T-helper 2 cell treated with Interferon-gamma antibody and Interleukin-4, amounts not matched to agents 100 ng/mL and 5 ng/mL, for 36 hours (primary cell): ENCODE measurements around the gene PDGFD. TPM values are rescaled to one million over a fixed set of nuclear protein-coding genes. Genes with fewer than 3 reads are reported as not detected.

Source experiments
- intact Hi-C: fragments of 100-400 bp; cut with micrococcal nuclease; formaldehyde crosslinking; loops from one replicate; pipeline ENCODE4 v1.15.1; 2023
- total RNA-seq: library from RNA; stranded (reverse); gene quantifications from 2 replicates; pipeline ENCODE4 v1.2.3, GENCODE V29; 2022

Gene PDGFD
- total RNA-seq, 1 donor from 2014 or later: not detected

DNA sequence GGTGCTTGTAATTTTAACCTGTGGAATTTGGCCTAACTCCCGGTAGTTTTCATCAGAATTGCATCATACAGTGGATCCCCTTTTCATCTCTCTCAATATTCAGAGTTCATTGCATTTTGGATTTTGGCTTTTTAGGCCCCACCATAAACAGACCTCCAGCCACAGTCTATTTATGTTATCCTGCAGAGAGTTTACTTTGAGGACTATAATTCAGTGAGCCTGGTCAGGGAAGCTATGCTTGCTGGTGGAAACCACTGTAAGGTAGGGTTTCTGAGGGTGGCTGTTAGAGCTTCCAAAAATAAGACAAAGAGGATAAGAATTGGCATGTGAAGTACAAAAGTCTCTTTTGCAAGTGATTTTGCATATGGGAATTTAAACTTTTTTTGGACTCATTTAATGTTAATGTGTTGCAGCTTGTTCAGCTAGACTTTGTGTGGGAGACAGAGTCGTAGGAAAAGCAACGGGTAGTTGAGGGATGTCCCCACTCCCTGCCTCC lies 162.3 kb downstream of the PDGFD start:
- intact Hi-C loops: no loop called here

DNA sequence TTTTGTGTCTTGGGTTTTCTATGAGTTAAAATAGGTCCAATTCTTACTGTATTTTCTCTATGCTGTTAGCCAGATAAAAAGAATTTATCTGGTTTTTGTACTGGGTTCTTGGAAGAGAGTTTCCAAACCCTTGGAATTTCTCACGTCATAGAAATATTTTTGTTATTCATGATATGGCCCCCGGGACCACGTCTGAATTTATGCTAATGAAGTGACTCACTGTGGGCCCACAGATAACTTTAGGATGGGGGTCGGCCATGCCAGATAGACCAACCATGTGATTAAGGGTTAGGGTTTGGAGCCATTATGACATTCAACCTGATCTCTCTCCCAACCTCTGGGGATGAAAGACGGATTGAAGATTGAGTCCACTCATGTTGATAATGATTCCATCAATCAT lies 163.1 kb downstream of the PDGFD start:
- intact Hi-C loops: no loop called here

DNA sequence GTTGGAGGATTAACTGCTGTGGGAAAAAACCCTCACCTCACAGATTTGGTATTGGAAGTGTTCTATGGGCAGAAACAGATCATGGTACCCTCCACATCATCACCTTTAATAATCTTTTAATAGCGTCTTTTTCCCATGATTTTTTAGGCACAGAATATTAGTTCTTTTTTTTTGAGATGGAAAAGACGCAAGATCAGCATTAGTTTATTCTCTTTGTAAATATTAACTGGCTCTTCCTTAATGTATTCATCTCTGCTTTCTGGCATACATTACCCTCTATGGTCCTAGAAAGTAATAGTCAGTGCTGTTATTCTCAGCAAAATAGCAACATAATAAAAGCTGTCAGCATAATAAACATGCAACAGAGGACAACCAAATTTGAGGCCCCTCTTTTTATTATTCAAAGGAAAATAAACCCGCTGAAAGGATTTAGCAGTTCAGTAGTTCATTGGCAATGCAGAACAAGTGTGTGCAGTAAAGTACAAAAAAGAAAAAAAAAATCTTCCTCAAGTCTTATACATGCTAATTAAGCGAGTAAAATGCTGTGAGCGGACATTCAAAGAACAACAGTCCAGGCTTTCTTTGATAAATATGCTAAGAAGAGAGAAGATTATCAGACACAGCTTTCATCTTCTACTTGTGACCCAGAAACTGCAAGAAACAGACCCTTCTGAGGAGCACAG lies 165.0 kb downstream of the PDGFD start:
- intact Hi-C loops: no loop called here

DNA sequence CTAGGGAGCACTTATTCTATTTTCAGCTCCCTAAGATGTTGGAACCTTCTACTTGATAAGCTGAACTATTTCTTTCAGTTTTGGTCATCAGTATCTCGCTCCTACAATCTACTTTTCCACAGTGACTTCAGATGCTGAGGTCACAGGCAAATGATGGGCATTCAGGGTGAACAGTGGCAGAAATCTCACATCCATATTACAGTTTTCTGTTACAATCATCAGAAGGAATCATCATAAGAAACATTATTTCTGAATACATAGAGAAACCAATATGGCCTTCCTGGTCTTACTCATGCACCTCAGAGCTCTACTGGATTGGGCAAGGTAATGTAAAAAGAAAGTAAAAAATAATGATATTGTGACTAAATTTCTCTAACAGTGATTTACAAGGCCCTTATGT lies 166.9 kb downstream of the PDGFD start:
- intact Hi-C loops: no loop called here

DNA sequence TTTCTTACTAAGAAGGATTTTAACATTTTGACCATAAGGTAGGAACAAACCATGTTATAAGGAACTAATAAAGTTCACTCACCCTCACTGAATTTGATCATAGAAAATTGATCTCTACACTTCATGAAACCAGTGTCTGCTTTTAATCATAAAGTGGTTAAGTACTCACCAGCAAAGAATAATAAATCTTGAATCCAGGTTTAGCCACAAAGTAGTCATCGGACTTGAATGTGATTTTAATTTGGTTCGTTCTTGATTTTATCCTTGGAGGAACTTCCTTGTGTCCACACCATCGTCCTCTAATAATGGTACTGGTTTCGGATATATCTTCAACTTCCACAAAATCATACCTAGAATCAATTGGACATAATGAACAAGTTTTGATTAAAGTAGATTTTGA lies 168.1 kb downstream of the PDGFD start:
- intact Hi-C loops: no loop called here

DNA sequence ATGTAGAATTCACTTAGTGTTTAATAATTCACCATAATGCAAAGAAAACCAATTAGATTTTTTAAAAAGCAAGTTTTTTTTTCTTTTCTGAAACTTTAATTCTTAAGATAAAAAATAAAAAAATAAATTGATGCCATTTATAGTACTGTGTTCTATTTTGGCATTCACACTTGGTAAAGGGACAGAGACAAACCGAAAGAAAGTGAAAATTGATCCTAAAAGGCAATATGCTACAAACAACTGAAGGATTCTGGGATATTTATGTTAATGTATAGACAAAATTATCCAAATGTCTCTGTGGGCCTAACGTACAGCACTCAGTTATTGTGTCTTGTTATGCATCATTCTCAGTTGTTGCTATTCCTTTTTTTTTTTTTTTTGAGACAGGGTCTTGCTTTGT lies 169.4 kb downstream of the PDGFD start:
- intact Hi-C loops: no loop called here

DNA sequence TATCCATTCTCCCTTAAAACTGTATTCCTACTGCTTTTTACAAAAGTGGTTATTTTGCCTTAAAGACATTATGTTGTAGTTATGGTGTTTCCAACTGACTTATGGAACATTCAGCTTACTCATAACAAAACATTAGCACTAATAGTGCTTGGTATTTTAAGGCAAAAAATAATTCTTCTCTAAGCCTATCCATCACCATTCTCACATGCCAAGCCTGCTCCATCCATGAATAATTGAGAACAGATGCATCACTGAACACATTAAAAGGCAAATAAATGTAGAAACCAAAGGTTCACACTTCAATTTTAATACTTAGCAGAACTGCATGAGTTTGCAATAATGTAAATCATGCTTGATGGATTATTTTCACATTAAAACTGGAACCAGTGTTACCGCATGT lies 169.9 kb downstream of the PDGFD start:
- intact Hi-C loops: no loop called here

DNA sequence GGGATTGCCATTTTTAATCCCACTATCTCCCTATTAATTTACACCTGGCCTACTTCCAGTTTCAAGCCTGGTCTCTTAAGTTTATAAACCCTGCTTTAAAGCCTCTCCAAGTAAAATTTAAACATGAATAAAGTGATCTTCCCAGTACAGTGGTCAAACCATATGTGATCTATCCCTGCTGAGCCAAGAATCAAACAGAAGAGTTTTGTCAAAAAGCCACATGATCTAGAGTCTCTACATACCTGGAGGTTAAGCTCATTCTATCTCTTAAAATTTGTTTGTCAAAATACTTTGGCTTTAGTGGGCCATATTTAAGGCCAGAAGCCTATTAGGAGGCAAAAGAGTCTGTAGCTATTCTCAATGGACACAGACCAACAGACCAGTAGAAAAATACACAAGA lies 170.4 kb downstream of the PDGFD start:
- intact Hi-C loops: no loop called here

DNA sequence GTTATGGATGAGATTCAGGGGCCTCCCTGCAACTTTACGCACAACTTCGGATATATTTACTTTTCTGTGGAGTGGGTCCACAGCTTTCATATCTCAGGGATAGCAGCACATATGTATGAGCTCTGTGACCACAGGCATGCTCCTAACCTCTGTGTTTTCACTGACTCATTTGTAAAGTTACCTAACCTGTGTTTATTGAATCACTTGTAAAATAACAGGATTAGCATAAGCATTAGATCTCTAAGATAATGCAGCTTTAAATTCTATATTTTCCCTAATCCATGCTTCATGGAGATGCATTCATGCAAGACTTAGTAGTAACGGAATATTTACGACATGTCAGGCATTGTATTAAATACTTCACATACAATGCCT lies 175.4 kb downstream of the PDGFD start:
- intact Hi-C loops: no loop called here

DNA sequence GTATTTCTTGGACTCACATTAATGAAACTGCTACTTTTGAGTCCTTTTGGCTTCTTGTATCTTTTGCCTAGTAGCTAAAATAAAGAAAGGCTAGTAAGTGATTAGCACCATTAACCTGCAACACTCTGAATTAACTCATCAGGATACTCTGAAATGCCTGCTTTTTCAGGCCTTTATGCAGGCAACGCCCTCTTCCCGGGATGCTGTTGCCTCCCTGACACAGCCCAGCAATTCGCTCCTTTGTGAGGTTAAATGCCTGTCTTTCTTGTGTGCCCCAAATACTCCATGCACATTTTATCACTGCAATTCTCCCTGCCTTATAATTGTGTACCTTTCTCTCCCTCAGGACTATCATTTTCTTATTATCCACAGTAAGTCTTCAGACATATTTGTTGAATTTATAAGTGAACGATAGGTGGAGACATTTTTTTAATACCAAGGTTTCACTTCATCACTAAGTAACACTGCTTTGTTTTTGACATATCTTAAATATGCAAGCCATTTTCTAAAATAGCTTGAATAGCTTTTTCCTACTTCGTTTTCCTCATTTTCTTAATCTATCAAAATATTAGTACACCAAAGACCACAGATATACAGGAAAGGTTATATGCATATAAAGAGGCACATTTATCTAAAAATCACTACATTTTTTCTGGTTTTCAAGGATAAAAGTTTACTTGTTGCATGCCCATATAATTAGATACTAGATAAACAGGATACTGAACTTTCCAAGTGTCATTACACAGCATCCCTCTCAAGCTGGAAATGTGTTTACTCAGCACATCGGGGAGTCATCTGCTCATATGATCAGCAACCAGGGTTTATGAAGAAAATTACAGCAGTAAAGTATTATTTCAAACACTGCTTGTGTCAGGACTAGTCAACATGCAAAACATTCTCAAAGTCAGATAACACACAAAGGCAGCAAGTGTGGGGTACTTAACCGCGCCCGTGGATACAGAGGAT lies 176.0 kb downstream of the PDGFD start:
- intact Hi-C loops: no loop called here

DNA sequence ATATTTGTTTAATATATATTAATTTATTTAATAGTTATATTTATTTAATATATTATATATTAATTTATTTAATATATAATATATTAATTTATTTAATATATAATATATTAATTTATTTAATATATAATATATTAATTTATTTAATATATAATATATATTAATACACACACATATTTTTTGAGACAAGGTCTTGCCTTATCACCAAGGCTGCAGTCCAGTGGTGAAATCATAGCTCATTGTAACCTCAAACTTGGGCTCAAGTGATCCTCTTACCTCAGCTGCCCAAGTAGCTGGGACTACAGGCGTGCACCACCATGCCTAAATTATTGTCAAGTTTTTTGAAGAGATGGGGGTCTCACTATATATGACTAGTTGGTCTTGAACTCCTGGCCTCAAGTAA lies 178.9 kb downstream of the PDGFD start:
- intact Hi-C loops: no loop called here

DNA sequence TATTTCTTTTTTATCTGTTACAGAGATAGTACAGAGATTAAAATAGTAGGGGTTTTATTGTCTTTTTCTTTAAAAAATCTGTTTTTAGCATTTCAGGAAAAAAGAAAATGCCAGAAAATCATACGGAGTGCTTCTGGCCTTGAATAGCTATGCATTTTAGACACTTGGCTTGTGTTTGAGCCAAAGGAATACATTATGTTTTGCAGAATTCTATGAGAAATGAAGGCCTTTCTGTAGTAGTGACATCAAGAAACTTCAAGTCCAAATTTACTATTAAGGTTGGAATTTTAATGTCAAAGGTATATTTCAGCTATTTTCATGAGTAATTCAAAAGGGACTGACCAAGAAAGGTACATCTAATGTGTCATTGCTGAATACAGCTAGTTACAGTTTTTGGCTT lies 183.8 kb downstream of the PDGFD start:
- intact Hi-C loops: no loop called here

DNA sequence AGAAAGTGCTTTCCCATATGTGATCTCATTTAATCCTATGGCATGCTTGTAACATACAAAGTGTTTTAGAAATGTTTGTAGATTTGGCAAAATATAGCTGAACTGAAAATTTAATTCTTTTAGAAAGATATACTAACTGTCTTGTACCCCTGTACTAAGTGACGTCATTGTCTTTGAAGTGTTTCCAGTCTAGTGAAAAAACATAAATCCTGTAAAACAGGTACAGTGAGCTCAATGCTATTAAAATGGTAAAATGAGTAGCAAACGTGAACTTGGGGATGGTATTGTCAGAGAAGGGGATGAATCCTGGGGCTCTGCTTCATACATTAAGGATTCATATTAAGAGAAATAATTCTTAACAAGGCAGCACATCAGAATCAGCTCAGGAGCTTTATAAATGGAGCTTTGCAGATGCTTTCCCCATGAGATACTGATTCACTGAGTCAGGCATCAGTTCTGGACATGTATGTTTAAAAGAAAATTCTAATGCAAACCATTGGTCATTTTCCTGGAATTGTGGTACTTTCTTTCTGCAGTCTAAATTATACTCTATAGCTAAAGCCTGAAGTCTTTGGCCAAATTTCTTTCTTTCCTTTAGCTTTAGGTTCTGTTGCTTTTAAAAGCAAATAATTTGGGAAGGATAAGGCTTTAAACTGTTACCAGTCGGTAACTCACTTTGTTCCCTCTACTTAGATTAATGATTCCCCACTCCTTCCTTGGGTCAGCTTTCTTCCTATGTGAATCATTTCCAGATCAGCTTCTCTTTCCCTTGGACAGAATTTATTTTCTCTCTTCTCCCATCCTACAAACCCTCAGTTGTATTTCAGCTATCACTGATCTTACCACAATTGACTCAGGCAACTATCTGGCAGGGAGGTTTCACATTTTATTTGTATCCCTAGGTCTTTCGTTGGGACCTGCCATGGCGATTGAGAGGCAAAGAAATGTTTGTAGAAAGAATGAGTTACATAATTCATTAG lies 185.0 kb downstream of the PDGFD start:
- intact Hi-C loops: no loop called here

DNA sequence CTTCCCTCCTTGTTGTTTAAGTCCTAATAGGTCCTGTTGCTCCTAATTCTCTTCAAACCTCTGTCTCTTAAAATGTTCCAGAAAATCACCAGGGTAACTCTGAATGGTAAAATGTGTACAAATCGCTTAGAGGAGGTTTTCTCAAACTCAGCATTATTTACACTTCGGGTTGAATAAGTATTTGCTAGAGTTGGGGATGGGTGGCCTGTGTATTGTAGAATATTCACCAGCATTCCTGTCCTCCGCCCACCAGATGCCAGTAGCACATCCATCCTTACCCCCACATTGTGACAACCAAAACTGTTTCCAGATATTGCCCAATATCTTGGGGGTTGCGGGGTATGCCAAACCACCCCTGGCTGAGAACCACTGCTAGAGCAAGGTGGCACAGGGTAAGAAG lies 191.9 kb downstream of the PDGFD start:
- intact Hi-C loops: no loop called here

DNA sequence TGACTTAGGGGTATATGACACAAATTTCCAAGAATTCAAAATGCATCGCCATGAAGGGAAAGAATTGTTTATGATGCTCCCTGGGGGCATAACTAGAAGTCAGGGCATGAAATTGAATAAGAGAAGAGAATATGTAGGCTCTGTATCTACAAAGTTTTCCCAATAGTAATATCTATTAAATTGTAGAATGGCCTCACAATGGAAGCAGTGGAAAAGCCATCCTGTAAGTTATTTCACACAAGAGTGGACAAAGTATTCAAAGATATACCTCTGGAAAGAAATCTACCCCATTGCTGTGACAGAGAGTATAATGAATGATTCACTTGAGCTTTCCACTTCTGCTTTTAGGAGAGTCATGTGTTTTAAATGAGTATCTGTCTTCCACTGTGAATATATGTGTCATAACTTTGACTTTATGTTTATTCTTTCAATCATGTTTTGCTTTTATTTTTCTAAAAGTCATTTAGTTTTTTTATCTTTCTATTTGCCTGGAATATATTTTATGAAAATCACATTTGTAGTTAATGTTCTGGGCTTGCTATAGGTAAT lies 193.2 kb downstream of the PDGFD start:
- intact Hi-C loops: no loop called here

DNA sequence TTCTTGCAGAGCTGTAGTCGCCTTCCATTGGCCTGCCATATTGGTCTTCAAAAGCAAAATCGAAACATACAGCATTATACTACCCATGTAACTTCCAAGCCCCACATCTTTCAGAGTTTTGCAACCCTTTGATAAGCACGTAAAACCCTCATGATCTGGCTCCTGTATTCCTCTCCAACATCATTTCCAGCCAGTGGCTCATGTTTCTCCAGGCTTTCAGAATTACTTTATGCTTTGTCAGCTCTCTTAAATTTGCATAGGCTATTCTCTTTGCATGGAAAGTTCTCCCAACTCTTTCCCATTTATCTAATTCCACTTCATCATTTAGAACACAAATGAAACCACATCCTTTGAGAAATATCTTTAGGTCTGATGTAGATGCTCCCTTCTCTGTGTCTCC lies 195.3 kb downstream of the PDGFD start:
- intact Hi-C loops: no loop called here

DNA sequence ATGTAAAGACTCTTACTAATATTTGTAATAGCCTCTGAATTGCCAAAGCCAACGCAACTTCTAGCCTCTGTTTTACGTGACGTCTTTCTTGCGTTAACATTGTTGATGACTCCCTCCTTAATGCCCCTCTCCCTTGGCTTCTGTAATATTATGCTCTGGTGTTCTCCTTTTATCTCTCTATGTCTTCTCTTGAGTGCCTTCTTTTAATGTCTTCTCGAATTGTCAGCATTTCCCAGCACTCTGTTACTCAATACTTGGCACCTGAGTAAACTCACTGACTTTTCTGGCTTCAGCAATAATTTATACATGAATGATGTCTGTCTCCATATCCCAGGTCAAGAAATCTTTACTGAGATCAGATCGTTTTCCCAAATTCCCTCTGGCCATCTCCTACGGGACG lies 196.0 kb downstream of the PDGFD start:
- intact Hi-C loops: no loop called here

DNA sequence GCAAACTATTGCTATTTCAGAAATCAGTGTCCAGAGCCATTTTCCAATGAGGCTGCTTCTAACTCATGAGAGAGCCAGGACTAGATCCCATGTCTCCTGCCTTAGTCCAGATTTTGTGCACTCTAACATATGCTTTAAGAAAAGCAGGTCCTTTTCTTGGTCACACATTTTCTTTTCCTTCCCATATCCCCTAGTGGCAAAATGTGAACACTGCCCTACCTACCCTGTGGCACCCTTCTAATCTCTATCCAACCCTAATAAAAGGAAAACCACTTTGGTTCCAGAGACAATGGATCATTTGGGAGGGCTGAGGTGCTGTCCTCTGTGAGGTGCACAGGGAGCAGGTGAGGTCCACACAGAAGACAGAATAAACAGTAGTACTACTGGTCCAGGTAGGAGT lies 199.6 kb downstream of the PDGFD start:
- intact Hi-C loops: no loop called here

DNA sequence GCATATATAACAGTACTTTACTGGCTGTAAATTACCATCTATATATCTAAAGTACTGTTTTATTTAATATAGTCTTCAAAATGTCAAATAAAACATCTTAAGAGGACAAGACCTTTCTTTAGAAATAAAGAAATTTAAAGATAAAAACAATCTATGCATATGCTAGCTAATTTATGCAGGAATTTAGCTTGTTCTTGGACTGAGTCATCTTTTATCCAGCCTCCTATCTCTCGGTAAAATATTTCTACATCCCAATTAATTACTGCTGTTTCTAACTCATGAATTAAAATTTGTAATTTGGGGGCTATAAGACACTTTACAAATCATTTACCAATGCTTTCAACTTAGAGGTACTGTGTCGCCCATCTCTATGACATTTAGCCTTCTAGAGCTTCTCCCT lies 200.3 kb downstream of the PDGFD start:
- intact Hi-C loops: no loop called here

DNA sequence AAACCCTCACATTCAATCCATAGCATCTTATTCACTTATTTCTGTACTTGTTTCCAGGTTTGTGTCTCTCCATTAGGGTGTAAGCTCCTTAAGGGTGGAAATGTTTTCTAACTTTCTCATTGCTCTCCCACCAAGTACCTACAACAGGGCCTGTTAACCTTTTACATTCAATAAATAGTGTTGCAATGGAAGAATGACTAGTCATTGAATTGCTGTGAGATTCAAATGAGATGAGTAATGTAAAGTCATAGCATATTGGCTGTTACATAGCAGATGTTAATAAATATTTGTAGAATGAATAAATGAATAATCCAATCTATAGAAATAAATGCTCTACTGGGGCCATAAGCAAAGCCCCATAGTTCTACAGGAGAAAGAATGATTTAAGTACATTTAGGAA lies 202.9 kb downstream of the PDGFD start:
- intact Hi-C loops: no loop called here

DNA sequence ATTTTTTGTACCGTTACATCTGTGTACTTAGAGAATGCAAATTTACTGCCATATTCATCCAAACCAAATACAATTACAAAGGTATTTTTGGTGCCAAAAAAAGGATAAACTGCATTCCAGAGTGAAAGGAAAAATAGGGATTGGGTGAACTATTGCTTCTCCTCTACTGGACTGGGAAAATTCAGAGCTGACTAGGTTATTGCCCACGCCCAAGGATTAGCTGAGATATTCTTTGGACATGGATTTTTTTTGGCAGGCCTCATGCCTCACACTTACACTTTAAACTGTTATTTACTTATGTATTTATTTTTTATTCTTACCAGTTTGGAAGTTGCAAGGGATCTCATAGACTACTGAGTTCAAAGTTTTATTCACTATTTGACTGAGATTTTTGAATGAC lies 203.8 kb downstream of the PDGFD start:
- intact Hi-C loops: no loop called here
